Measurements from ENCODE around the gene POLD1.
A peak's percentile ranks its signal among the peaks of the same experiment; 100 is the strongest.

Gene POLD1

GRCh38 chr19:50417111-50418081 is 33.2 kb downstream of the POLD1 start:
- no peak overlapping the region for H3K4me3 ChIP-seq (ENCODE audit: low read depth, low read length)

- H3K4me3 ChIP-seq (ENCODE audit: low read depth, low read length) = peak within 1 kb of the TSS; percentile 28
Measured at GRCh38 chr19:50418176-50419021, 34.3 kb downstream of the POLD1 start, which contains the start of gene SPIB. Gene SPIB (plus strand): TSS chr19:50418938. CDS start chr19:50418963, 25 bp downstream.

GRCh38 chr19:50419022-50419579 is 35.0 kb downstream of the POLD1 start:
- H3K4me3 ChIP-seq (ENCODE audit: low read depth, low read length) = peak overlapping the region; percentile 28

GRCh38 chr19:50419580-50420035 is 35.5 kb downstream of the POLD1 start:
- H3K4me3 ChIP-seq (ENCODE audit: low read depth, low read length) = peak overlapping the region; percentile 28

- no peak overlapping the region for H3K4me3 ChIP-seq (ENCODE audit: low read depth, low read length)
Measured at GRCh38 chr19:50420127-50420526, 36.0 kb downstream of the POLD1 start.

- H3K4me3 ChIP-seq (ENCODE audit: low read depth, low read length) = no peak overlapping the region
Measured at GRCh38 chr19:50420808-50421207, 36.7 kb downstream of the POLD1 start.

- no peak overlapping the region for H3K4me3 ChIP-seq (ENCODE audit: low read depth, low read length)
Measured at GRCh38 chr19:50422397-50423278, 38.5 kb downstream of the POLD1 start.

GRCh38 chr19:50423279-50424113 is 39.3 kb downstream of the POLD1 start:
- H3K4me3 ChIP-seq (ENCODE audit: low read depth, low read length) = no peak overlapping the region

- H3K4me3 ChIP-seq (ENCODE audit: low read depth, low read length) = no peak overlapping the region
Measured at GRCh38 chr19:50425581-50425980, 41.4 kb downstream of the POLD1 start.

GRCh38 chr19:50427318-50427925 is 43.3 kb downstream of the POLD1 start:
- no peak overlapping the region for H3K4me3 ChIP-seq (ENCODE audit: low read depth, low read length)

- H3K4me3 ChIP-seq (ENCODE audit: low read depth, low read length) = peak overlapping the region; percentile 9
Measured at GRCh38 chr19:50427997-50428425, 43.9 kb downstream of the POLD1 start.

- no peak overlapping the region for H3K4me3 ChIP-seq (ENCODE audit: low read depth, low read length)
Measured at GRCh38 chr19:50428772-50429463, 44.8 kb downstream of the POLD1 start.

GRCh38 chr19:50430888-50431342 is 46.8 kb downstream of the POLD1 start:
- H3K4me3 ChIP-seq (ENCODE audit: low read depth, low read length) = peak overlapping the region; percentile 56

GRCh38 chr19:50431343-50432220 is 47.4 kb downstream of the POLD1 start:
- H3K4me3 ChIP-seq (ENCODE audit: low read depth, low read length) = peak overlapping the region; percentile 58

GRCh38 chr19:50432221-50433028 is 48.3 kb downstream of the POLD1 start, which contains the start of gene MYBPC2:
Gene MYBPC2 (plus strand): TSS chr19:50432892. CDS start chr19:50432954, 62 bp downstream.
- peak within 1 kb of the TSS; percentile 58 for H3K4me3 ChIP-seq (ENCODE audit: low read depth, low read length)
